Epithelial cell of proximal tubule (primary cell): ENCODE results near the gene ASPG. TPM values are rescaled to one million over a fixed set of nuclear protein-coding genes. Genes with fewer than 3 reads are reported as not detected.

Source experiments
- DNase-seq: peaks from one replicate; pipeline ENCODE4 v3.0.0-alpha.2; 2011; ENCODE audit warnings: low read depth
- H3K4me3 ChIP-seq: 2 replicates; pipeline ENCODE4 v1.5.1; 2011; ENCODE audit warnings: low read depth, mild to moderate bottlenecking, low read length
- CTCF ChIP-seq: conservative IDR thresholded peaks from 2 replicates; pipeline ENCODE4 v1.5.1; 2012; ENCODE audit warnings: low read depth, mild to moderate bottlenecking, low read length
- total RNA-seq: library from RNA; depleted of rRNA; stranded (reverse); fragments of >200 nt; gene quantifications from 2 replicates; pipeline ENCODE4 v1.2.3, GENCODE V29; 2015

Gene ASPG
- total RNA-seq, 1 donor from 2014 or later, result not detected

- no peak for DNase-seq
- no peak for TF ChIP-seq CTCF
- no peak overlapping the region for H3K4me3 ChIP-seq
Observed at GRCh38 chr14:104141621-104142091, 56.2 kb downstream of the ASPG start.

- no peak for TF ChIP-seq CTCF
Observed at GRCh38 chr14:104142136-104142945, 56.8 kb downstream of the ASPG start.

GRCh38 chr14:104142946-104143470, 57.5 kb downstream of the ASPG start:
- H3K4me3 ChIP-seq, result no peak overlapping the region
- DNase-seq, result no peak
- no peak for TF ChIP-seq CTCF

More at GRCh38 chr14:104142136-104142945, 56.8 kb downstream of the ASPG start:
- no peak overlapping the region for H3K4me3 ChIP-seq
- no peak for DNase-seq

GRCh38 chr14:104143521-104144452, 58.3 kb downstream of the ASPG start:
- no peak for TF ChIP-seq CTCF
- no peak for DNase-seq
- no peak overlapping the region for H3K4me3 ChIP-seq

- no peak for TF ChIP-seq CTCF
- H3K4me3 ChIP-seq, result no peak overlapping the region
- no peak for DNase-seq
Observed at GRCh38 chr14:104144453-104144790, 58.9 kb downstream of the ASPG start.

- DNase-seq, result no peak
- TF ChIP-seq CTCF, result no peak
- no peak overlapping the region for H3K4me3 ChIP-seq
Observed at GRCh38 chr14:104144911-104145825, 59.7 kb downstream of the ASPG start.
